K562 (cell line): Measurements from ENCODE around the gene HSBP1L1. TPM values are rescaled to one million over a fixed set of nuclear protein-coding genes. Genes with fewer than 3 reads are reported as not detected.
A peak's percentile ranks its signal among the peaks of the same experiment; 100 is the strongest.

Experiments
- HCFC1 ChIP-seq: IDR thresholded peaks from 2 replicates; pipeline ENCODE4 v1.6.1; 2012; ENCODE audit warnings: low read depth, low read length, improper control_type of control experiment
- MLX ChIP-seq, 2 experiments: fragments of 450-650 bp in 1 of 2; sonication (generic) in 1 of 2; formaldehyde crosslinking; conservative IDR thresholded peaks; 2 replicates each; pipeline versions ENCODE4 v1.4.0 to v1.8.1; 2020 to 2022; ENCODE audit warnings: mild to moderate bottlenecking in 1 of 2, missing genetic modification reagents in 1 of 2
- polyA plus RNA-seq, 8 experiments: library from polyadenylated mRNA; depleted of rRNA in 4 of 8; stranded (reverse) in 5 of 8; unstranded in 3 of 8; fragments of >200 nt; fragmentation: Nextera tagmentation in 2 of 8; fragmentation: Illumina TruSeq in 1 of 8; extraction: Ambion mirVana in 2 of 8; extraction: Trizol in 1 of 8; gene quantifications; 2 replicates each; pipeline versions ENCODE4 v1.2.1 to v1.2.3, GENCODE V29; 2011 to 2014; ENCODE audit warnings: inconsistent platforms in 1 of 8, missing spikeins in 1 of 8
- total RNA-seq, 7 experiments: library from RNA; depleted of rRNA in 6 of 7; stranded (reverse); fragments of >200 nt in 6 of 7; fragmentation: Illumina TruSeq in 2 of 7; extraction: Trizol in 2 of 7; gene quantifications; 2 replicates each; pipeline versions ENCODE4 v1.2.1 to v1.2.3, GENCODE V29; 2011 to 2021; ENCODE audit warnings: low replicate concordance in 1 of 7
- TF ChIP-seq, protein P1 (sequence below): fragments of 450-650 bp; IDR thresholded peaks from 2 replicates; pipeline ENCODE4 v1.6.1; 2016; ENCODE audit warnings: mild to moderate bottlenecking, moderate library complexity
- TF ChIP-seq, protein P2 (sequence below), 2 experiments: fragments of 450-650 bp in 1 of 2; sonication (generic) in 1 of 2; formaldehyde crosslinking in 1 of 2; IDR thresholded peaks; 2 replicates each; pipeline versions ENCODE4 v1.7.1 to v1.9.0; 2016 to 2022; ENCODE audit warnings: inconsistent platforms in 1 of 2, mild to moderate bottlenecking in 1 of 2, missing genetic modification reagents in 1 of 2

Gene HSBP1L1
- total and polyA plus RNA-seq, 9 of the 15 experiments (the other 6 are each of a cell fraction or from before 2014, with no cell fraction given), result 0.24 to 0.36 TPM; not detected in 7

DNA sequence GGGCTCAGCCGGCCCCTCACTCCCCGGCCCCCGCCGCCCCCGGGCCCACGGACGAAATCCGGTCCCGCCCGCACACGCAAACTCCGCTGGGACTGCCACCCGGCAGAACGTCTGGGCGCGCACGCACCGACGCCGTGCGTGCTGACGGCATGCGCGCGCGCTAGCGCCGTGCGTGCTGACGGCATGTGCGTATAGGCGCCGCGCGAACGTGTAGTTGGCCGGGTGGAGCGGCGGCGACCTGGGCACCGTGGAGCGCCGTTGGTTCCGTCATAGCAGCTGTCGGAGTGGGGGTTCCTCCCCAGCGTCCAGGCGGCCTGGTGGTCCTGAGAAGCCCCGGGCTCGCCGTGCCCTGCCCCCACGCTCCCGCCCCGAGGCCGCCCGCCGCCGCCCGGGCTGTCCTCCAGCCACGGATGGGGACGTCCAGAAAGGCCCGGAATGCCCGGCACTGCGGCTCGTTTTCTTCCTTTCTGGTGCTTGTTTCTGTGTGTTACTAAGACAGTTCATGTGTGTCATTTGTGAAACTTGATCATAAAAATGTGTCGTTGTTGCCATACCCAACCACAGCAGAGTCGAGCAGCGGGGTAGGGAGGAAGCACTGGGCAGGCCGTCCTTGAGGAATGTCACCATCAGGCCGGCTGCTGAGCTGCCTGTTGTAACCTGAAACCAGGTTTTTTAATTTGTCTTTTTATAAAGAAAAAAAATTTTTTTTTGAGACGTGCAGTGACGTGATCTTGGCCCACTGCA is 24.2 kb downstream of the HSBP1L1 start, which contains the start of gene TXNL4A (continued):
- TF ChIP-seq, protein P1, sequence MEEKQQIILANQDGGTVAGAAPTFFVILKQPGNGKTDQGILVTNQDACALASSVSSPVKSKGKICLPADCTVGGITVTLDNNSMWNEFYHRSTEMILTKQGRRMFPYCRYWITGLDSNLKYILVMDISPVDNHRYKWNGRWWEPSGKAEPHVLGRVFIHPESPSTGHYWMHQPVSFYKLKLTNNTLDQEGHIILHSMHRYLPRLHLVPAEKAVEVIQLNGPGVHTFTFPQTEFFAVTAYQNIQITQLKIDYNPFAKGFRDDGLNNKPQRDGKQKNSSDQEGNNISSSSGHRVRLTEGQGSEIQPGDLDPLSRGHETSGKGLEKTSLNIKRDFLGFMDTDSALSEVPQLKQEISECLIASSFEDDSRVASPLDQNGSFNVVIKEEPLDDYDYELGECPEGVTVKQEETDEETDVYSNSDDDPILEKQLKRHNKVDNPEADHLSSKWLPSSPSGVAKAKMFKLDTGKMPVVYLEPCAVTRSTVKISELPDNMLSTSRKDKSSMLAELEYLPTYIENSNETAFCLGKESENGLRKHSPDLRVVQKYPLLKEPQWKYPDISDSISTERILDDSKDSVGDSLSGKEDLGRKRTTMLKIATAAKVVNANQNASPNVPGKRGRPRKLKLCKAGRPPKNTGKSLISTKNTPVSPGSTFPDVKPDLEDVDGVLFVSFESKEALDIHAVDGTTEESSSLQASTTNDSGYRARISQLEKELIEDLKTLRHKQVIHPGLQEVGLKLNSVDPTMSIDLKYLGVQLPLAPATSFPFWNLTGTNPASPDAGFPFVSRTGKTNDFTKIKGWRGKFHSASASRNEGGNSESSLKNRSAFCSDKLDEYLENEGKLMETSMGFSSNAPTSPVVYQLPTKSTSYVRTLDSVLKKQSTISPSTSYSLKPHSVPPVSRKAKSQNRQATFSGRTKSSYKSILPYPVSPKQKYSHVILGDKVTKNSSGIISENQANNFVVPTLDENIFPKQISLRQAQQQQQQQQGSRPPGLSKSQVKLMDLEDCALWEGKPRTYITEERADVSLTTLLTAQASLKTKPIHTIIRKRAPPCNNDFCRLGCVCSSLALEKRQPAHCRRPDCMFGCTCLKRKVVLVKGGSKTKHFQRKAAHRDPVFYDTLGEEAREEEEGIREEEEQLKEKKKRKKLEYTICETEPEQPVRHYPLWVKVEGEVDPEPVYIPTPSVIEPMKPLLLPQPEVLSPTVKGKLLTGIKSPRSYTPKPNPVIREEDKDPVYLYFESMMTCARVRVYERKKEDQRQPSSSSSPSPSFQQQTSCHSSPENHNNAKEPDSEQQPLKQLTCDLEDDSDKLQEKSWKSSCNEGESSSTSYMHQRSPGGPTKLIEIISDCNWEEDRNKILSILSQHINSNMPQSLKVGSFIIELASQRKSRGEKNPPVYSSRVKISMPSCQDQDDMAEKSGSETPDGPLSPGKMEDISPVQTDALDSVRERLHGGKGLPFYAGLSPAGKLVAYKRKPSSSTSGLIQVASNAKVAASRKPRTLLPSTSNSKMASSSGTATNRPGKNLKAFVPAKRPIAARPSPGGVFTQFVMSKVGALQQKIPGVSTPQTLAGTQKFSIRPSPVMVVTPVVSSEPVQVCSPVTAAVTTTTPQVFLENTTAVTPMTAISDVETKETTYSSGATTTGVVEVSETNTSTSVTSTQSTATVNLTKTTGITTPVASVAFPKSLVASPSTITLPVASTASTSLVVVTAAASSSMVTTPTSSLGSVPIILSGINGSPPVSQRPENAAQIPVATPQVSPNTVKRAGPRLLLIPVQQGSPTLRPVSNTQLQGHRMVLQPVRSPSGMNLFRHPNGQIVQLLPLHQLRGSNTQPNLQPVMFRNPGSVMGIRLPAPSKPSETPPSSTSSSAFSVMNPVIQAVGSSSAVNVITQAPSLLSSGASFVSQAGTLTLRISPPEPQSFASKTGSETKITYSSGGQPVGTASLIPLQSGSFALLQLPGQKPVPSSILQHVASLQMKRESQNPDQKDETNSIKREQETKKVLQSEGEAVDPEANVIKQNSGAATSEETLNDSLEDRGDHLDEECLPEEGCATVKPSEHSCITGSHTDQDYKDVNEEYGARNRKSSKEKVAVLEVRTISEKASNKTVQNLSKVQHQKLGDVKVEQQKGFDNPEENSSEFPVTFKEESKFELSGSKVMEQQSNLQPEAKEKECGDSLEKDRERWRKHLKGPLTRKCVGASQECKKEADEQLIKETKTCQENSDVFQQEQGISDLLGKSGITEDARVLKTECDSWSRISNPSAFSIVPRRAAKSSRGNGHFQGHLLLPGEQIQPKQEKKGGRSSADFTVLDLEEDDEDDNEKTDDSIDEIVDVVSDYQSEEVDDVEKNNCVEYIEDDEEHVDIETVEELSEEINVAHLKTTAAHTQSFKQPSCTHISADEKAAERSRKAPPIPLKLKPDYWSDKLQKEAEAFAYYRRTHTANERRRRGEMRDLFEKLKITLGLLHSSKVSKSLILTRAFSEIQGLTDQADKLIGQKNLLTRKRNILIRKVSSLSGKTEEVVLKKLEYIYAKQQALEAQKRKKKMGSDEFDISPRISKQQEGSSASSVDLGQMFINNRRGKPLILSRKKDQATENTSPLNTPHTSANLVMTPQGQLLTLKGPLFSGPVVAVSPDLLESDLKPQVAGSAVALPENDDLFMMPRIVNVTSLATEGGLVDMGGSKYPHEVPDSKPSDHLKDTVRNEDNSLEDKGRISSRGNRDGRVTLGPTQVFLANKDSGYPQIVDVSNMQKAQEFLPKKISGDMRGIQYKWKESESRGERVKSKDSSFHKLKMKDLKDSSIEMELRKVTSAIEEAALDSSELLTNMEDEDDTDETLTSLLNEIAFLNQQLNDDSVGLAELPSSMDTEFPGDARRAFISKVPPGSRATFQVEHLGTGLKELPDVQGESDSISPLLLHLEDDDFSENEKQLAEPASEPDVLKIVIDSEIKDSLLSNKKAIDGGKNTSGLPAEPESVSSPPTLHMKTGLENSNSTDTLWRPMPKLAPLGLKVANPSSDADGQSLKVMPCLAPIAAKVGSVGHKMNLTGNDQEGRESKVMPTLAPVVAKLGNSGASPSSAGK, result no peak
- TF ChIP-seq MLX (CRISPR knock-in tag; conservative IDR thresholded peaks at IDR 0.05) (no peak), HCFC1 (peak; percentile 58)
- TF ChIP-seq, protein P2, sequence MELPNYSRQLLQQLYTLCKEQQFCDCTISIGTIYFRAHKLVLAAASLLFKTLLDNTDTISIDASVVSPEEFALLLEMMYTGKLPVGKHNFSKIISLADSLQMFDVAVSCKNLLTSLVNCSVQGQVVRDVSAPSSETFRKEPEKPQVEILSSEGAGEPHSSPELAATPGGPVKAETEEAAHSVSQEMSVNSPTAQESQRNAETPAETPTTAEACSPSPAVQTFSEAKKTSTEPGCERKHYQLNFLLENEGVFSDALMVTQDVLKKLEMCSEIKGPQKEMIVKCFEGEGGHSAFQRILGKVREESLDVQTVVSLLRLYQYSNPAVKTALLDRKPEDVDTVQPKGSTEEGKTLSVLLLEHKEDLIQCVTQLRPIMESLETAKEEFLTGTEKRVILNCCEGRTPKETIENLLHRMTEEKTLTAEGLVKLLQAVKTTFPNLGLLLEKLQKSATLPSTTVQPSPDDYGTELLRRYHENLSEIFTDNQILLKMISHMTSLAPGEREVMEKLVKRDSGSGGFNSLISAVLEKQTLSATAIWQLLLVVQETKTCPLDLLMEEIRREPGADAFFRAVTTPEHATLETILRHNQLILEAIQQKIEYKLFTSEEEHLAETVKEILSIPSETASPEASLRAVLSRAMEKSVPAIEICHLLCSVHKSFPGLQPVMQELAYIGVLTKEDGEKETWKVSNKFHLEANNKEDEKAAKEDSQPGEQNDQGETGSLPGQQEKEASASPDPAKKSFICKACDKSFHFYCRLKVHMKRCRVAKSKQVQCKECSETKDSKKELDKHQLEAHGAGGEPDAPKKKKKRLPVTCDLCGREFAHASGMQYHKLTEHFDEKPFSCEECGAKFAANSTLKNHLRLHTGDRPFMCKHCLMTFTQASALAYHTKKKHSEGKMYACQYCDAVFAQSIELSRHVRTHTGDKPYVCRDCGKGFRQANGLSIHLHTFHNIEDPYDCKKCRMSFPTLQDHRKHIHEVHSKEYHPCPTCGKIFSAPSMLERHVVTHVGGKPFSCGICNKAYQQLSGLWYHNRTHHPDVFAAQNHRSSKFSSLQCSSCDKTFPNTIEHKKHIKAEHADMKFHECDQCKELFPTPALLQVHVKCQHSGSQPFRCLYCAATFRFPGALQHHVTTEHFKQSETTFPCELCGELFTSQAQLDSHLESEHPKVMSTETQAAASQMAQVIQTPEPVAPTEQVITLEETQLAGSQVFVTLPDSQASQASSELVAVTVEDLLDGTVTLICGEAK (IDR thresholded peaks at IDR 0.05), result no peak
- TF ChIP-seq, protein P2 (CRISPR knock-in tag; IDR thresholded peaks at IDR 0.05), result no peak
